Sigmoid colon (tissue), 7 donors: ENCODE results near the gene HPS1. TPM values are rescaled to one million over a fixed set of nuclear protein-coding genes. Genes with fewer than 3 reads are reported as not detected.
A peak's percentile ranks its signal among the peaks of the same experiment; 100 is the strongest.

Experiments
- DNase-seq: peaks from one replicate; pipeline ENCODE4 v3.0.0-alpha.2; 2019
- H3K27ac ChIP-seq, 4 donors: fragments of 200-600 bp; sonication (generic); one replicate each; pipeline ENCODE4 v1.5.1; 2016 to 2019; ENCODE audit warnings: mild to moderate bottlenecking in 1 of 4
- H3K27me3 ChIP-seq, 3 donors: fragments of 200-600 bp; sonication (generic); one replicate each; pipeline ENCODE4 v1.5.1; 2019; ENCODE audit warnings: mild to moderate bottlenecking in 1 of 3
- H3K36me3 ChIP-seq, 4 donors: fragments of 200-600 bp; sonication (generic); one replicate each; pipeline ENCODE4 v1.5.1; 2016 to 2019
- H3K4me1 ChIP-seq, 4 donors: fragments of 200-600 bp; sonication (generic); one replicate each; pipeline ENCODE4 v1.5.1; 2017 to 2019
- H3K4me3 ChIP-seq, 4 donors: fragments of 200-600 bp; sonication (generic); one replicate each; pipeline ENCODE4 v1.5.1; 2017 to 2019; ENCODE audit warnings: mild to moderate bottlenecking in 2 of 4, moderate library complexity in 1 of 4
- H3K9me3 ChIP-seq, 4 donors: fragments of 200-600 bp in 3 of 4; sonication (generic) in 3 of 4; one replicate each; pipeline versions ENCODE4 v1.5.1 to v1.6.1; 2013 to 2019
- CTCF ChIP-seq, 4 experiments: fragments of 450-650 bp in 3 of 4; fragments of 200-600 bp in 1 of 4; IDR thresholded peaks; one replicate each; pipeline ENCODE4 v1.5.1; 2016 to 2019; ENCODE audit warnings: antibody characterized with exemption in 4 of 4, mild to moderate bottlenecking in 3 of 4, moderate library complexity in 2 of 4
- EP300 ChIP-seq, 4 donors: sonication (generic); formaldehyde crosslinking; IDR thresholded peaks; one replicate each; pipeline ENCODE4 v1.6.1; 2017; ENCODE audit warnings: antibody characterized with exemption in 4 of 4
- POLR2A ChIP-seq, 2 donors: fragments of 450-650 bp; IDR thresholded peaks; one replicate each; pipeline ENCODE4 v1.6.1; 2016; ENCODE audit warnings: antibody characterized with exemption in 2 of 2, mild to moderate bottlenecking in 2 of 2, moderate library complexity in 2 of 2
- POLR2AphosphoS5 ChIP-seq, 4 donors: sonication (generic); formaldehyde crosslinking; IDR thresholded peaks; one replicate each; pipeline ENCODE4 v1.6.1; 2017; ENCODE audit warnings: antibody characterized with exemption in 4 of 4
- WGBS, 2 donors: extraction: QIAGEN DNeasy Blood & Tissue Kit; methylation state at CpG; one replicate each; pipeline ENCODE4 v1.1.7; 2013; 5-methylcytosine and 5-hydroxymethylcytosine counted together
- intact Hi-C: fragments of 100-400 bp; cut with DNase I; formaldehyde crosslinking; loops from one replicate; pipeline ENCODE4 v1.15.1; 2023
- polyA plus RNA-seq, 3 donors: library from polyadenylated mRNA; stranded (reverse); fragments of 200-250 nt; gene quantifications; one replicate each; pipeline ENCODE4 v1.2.3, GENCODE V29; 2013
- total RNA-seq, 4 donors: library from RNA; depleted of rRNA; stranded (reverse); fragments of >200 nt; gene quantifications; one replicate each; pipeline ENCODE4 v1.1.0, GENCODE V29; 2016
- donor health status: healthy with polysubstance abuse.
- donor health status: Bipolar disorder and iron deficiency.
- donor health status: healthy.

Gene HPS1
- total and polyA plus RNA-seq, 7 donors, result 44.7 to 93.1 (median 70.7) TPM

GRCh38 chr10:98411768-98412167 lies 35.0 kb downstream of the HPS1 start:
- H3K27me3 ChIP-seq, result no peaks in the 10 kb centered on the region
- H3K4me1 ChIP-seq, result peaks cover 0 to 29% (median 20%) of the 10 kb centered on the region in 4 donors
- DNase-seq, result peak; percentile 63
- no peak overlapping the region for H3K4me3 ChIP-seq
- no peaks in the 10 kb centered on the region for H3K9me3 ChIP-seq
- peak overlapping the region in 1 of 4 donors; percentile 10 for H3K27ac ChIP-seq
- peaks cover 0 to 2% (median 0%) of the 10 kb centered on the region in 4 donors for H3K36me3 ChIP-seq
- TF ChIP-seq POLR2A (IDR thresholded peaks at IDR 0.05) (no peak), POLR2AphosphoS5 (IDR thresholded peaks at IDR 0.05) (no peak), EP300 (IDR thresholded peaks at IDR 0.05) (no peak), CTCF (IDR thresholded peaks at IDR 0.05) (no peak)
- WGBS, 2 donors, result 78 to 83% methylated on average over 1 of the region's 1 CpG
- intact Hi-C loops, result loop anchor here (10.0 kb wide), 1 partner anchor 167 kb away; no protein-coding TSS in a partner anchor

GRCh38 chr10:98411166-98411565 lies 35.6 kb downstream of the HPS1 start:
- intact Hi-C loops, result loop anchor here (10.0 kb wide), 1 partner anchor 166 kb away; no protein-coding TSS in a partner anchor
- 91% methylated on average over 11 of the region's 11 CpGs for WGBS, 2 donors
- H3K4me1 ChIP-seq, result peaks cover 0 to 29% (median 20%) of the 10 kb centered on the region in 4 donors

GRCh38 chr10:98410759-98411158 lies 36.0 kb downstream of the HPS1 start:
- TF ChIP-seq CTCF (IDR thresholded peaks at IDR 0.05) (no peak), EP300 (IDR thresholded peaks at IDR 0.05) (no peak), POLR2AphosphoS5 (IDR thresholded peaks at IDR 0.05) (no peak), POLR2A (IDR thresholded peaks at IDR 0.05) (no peak)
- H3K9me3 ChIP-seq, result no peaks in the 10 kb centered on the region
- no peaks in the 10 kb centered on the region for H3K36me3 ChIP-seq
- intact Hi-C loops, result loop anchor here (10.0 kb wide), 1 partner anchor 166 kb away; no protein-coding TSS in a partner anchor
- H3K4me3 ChIP-seq, result no peak overlapping the region
- peak; percentile 46 for DNase-seq
- H3K27me3 ChIP-seq, result no peaks in the 10 kb centered on the region
- H3K27ac ChIP-seq, result no peak overlapping the region
- WGBS, 2 donors, result 89% methylated on average over 10 of the region's 10 CpGs
- peaks cover 0 to 26% (median 18%) of the 10 kb centered on the region in 4 donors for H3K4me1 ChIP-seq

More at GRCh38 chr10:98411166-98411565, 35.6 kb downstream of the HPS1 start:
- no peak for TF ChIP-seq POLR2AphosphoS5 (IDR thresholded peaks at IDR 0.05)
- no peak for TF ChIP-seq EP300 (IDR thresholded peaks at IDR 0.05)
- H3K4me3 ChIP-seq, result no peak overlapping the region
- peak; percentile 52 for DNase-seq
- H3K27ac ChIP-seq, result no peak overlapping the region
- H3K36me3 ChIP-seq, result no peaks in the 10 kb centered on the region
- no peaks in the 10 kb centered on the region for H3K27me3 ChIP-seq
- H3K9me3 ChIP-seq, result no peaks in the 10 kb centered on the region

- Histone ChIP-seq H3K27ac (no peak overlapping the region), H3K9me3 (no peaks in the 10 kb centered on the region), H3K36me3 (no peaks in the 10 kb centered on the region), H3K27me3 (no peaks in the 10 kb centered on the region), H3K4me1 (peaks cover 0 to 21% (median 16%) of the 10 kb centered on the region in 4 donors), H3K4me3 (no peak overlapping the region)
- 89 to 97% methylated on average over 4 of the region's 4 CpGs for WGBS, 2 donors
- TF ChIP-seq POLR2AphosphoS5 (IDR thresholded peaks at IDR 0.05) (no peak), EP300 (IDR thresholded peaks at IDR 0.05) (no peak), CTCF (IDR thresholded peaks at IDR 0.05) (no peak), POLR2A (IDR thresholded peaks at IDR 0.05) (no peak)
- intact Hi-C loops, result loop anchor here (10.0 kb wide), 1 partner anchor 165 kb away; no protein-coding TSS in a partner anchor
- peak; percentile 51 for DNase-seq
Measured at GRCh38 chr10:98410135-98410743, 36.5 kb downstream of the HPS1 start.

GRCh38 chr10:98408799-98409198 lies 37.9 kb downstream of the HPS1 start:
- no peak for DNase-seq
- TF ChIP-seq EP300 (IDR thresholded peaks at IDR 0.05) (no peak), CTCF (IDR thresholded peaks at IDR 0.05) (no peak), POLR2A (IDR thresholded peaks at IDR 0.05) (no peak), POLR2AphosphoS5 (IDR thresholded peaks at IDR 0.05) (no peak)
- no peak overlapping the region for H3K4me3 ChIP-seq
- no peaks in the 10 kb centered on the region for H3K9me3 ChIP-seq
- intact Hi-C loops, result no loop called here
- no peak overlapping the region for H3K27ac ChIP-seq
- 87 to 90% methylated on average over 4 of the region's 4 CpGs for WGBS, 2 donors
- no peaks in the 10 kb centered on the region for H3K36me3 ChIP-seq
- peaks cover 0 to 21% (median 13%) of the 10 kb centered on the region in 4 donors for H3K4me1 ChIP-seq
- no peaks in the 10 kb centered on the region for H3K27me3 ChIP-seq
